NCI-H345 (cell line): Measurements from ENCODE around the gene RBM44.
"Not testable (repeated sequence)": the region's sequence is repeated elsewhere in the genome, so short reads cannot be mapped to it uniquely, and the experiment has no call there.

Experiments used
- DNase-seq: peaks from one replicate; lab custom pipeline; 2025; lab: John Stamatoyannopoulos, UW

RBM44 gene

DNA sequence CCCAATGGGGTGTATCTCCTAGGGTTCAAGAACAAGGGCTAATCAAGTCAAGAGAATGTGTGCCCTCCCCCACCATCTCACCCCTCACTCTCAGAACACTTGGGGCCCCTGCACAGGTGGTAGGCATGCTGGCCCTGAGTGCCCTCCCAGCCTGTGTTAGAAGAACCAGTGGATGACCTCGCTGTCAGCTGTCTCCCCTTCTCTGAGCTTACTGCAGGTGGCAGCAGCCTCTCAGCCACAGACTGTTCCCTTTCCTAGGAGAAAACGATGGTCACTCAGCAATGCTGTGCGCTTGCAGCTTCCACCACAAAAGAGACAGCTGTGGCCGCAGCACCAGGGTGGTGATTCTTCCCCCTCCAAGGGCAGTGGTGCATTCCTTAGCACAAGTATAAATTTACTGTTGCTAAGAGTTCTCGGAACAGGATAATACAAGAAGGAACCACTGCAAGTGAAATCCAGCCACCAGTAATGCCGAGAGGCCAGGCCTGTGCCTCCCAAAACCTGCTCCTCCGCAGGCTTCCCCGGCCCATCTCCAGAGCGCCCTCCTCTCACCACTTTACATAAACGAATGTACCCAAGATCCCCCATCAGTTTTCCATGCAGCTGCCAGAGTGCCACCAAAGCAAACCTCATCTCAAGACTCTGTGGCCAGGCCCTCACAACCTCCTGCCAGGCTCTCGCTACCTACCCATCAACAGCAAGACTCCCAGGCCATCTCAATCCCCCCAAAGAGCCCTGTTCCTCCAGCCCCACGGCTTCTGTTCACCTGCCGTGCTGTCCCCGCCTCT is 59.9 kb downstream of the RBM44 start:
- DNase-seq, result peak; percentile 58

DNA sequence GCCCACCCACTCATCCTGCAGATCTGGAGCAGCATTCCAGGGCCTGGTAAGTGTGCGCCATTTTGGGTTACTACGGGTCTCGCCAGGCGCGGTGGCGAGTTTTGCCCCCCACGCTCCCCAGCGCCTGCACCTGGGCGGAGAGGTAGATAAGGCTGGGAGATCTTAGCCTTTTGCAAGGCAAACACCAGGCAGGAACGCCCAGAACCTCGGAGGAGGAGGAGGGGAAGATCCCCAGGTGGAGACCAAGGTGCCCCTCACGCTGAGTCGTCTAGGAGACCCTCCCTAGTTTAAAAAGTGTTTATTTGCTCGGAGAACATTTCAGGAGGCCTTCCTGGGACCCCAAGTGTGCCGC is 60.5 kb downstream of the RBM44 start:
- DNase-seq, result no peak

DNA sequence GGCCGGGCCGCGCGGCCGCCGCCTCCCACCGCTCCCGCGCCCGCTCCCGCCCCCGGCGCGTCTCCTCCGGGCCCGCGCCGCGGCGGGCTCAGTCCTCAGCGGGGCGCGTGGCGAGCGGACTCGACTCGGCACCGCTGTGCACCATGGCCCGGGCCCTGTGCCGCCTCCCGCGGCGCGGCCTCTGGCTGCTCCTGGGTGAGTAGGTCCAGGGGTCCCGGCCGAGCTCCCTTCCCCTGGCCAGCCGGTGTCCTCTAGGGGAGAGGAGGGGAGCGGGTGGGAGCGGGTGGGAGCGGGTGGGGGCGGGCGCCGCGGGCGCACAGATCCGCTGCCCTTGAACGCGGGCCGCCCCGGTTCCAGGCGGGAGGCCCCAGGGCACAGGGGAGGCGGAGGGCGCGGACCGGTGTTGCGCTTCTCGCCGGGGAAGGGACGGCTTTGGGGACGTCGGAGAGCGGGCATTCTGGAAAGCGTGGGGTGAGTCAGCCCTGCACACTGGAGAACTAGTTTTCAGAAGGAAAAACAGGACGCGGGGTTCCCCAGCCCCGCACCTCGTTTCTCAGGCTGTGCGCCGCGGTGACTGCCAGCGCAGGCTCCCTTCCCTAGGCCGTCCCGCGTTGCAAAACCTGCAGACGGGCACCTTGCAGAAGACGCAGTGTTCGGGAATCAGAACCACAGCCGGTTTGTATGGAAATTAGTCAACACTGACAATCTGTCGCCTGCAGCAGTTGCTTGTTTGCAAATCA is 61.1 kb downstream of the RBM44 start, which contains the start of gene RAMP1:
TSS of gene RAMP1 (plus strand) at position 91 of the 740 bp plus-strand sequence. CDS start at position 144, 53 bp downstream.
- DNase-seq, result no peak

DNA sequence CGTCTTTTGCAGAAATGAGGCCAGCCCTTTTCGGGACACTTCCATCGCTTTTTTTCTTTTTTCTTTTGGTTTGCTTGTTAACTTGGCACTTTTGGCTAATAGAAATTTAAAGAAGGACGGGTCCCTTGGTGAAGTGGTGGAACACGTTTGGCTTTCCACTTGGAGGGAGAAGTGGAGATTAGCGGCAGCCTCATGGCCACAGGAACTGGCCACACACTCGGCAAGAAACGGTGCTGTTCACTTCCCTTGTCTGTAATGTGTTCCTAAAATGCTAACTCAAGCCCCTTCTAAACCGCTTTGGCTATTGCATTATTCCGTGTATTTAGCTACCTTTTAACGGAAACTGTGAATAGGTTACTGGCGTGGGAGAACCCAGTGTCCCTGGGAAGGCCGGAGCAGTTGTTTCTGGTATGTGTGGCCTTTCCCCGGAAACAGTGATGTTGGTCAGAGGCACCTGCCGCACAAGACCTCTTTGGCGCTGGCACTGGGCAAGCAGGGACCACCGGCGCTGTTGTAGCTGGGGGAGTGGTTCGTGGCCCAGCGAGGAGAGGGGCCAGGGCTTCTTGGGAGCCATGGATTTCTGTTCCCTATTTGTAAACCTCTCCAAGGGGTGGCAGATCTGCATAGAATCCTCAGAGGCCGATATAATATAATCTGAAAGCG is 61.8 kb downstream of the RBM44 start:
- DNase-seq, result no peak

DNA sequence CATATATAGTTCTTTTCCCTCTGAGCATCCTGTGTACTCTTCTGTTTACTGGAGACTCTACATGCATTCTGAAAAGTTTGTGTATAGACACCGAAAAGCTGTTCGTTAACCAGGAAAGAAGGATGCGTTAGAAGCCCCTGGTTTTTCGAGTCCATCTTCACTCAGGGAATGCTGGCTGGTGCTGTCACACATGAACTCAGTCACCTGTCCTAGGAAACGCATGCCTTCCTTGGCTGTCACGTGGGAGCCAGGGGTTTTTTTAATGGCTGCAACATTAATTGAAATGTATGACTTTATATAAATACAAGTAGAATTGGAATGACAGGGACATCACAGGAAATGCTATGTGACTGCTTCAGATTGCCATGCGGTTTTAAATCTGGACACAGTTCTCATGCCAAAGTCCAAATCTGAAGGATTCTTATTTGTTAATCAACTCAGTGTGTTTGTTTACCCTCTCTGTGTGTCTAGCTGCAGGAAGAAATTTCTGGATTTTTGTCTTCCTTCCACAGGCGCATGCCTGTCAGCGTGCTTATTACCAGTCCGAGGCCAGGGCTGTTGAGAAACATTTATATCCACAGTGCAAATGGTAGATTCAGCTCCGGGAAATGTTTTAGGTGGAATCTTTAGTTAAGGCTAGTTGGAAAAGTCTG is 63.4 kb downstream of the RBM44 start:
- DNase-seq, result no peak

- no peak for DNase-seq
These were observed 63.9 kb downstream of the RBM44 start for GRCh38 chr2:237862528-237862895.

DNA sequence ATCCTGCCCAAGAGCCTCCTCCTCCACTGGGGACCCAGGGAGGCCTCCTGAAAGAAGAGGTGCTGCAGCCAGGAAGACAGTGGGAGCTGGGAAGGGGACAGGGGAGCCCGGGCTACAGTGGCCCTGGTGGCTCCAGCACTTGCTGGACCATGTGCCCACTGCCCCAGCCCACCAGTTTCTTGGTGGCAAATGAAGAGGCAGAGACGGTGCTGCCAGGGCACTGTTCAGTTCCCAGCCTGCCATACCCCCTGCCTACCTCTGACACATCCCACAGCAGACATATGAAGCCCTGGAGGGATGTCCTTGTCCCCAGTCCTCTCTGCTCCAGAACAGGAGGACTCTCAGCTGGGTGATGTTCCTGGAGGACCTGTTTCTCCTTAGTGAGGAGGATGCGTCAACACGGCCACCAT is 64.5 kb downstream of the RBM44 start:
- DNase-seq, result no peak

DNA sequence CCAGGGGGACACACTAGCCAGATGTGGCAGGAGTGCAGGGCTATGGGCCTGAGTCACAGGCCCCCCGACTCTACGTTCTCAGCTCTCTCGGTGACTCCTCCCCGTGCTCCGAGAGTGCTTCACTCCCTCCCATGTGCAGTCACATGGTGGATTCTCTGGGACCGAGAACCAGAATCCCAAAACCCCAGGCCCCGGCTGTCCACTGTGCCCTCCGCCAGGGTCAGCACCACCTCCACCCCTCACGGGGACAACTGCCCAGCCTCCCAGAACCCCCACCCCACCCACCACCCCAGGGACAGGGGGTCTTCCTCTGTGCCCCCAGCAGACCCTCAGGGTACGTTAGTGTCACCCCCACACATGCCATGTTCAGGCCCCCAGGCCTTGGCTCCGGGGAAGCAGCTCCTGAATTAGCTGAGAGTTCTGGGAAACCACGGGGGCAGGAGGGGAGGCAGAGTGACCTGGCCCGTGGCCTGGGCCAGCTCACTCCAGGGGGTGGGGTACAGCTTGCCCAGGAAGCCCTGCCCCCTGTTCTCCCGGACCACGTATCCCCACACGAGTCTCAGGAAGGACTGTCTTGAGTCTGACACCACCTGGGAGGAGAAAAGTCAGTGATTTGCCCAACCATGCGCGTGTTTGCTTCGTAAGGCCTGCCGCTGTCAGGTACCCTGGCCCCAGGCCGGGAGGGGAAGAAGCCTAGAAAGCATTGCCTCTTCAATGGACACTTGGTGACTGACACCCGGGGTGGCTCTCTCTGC is 65.3 kb downstream of the RBM44 start:
- DNase-seq, result no peak

DNA sequence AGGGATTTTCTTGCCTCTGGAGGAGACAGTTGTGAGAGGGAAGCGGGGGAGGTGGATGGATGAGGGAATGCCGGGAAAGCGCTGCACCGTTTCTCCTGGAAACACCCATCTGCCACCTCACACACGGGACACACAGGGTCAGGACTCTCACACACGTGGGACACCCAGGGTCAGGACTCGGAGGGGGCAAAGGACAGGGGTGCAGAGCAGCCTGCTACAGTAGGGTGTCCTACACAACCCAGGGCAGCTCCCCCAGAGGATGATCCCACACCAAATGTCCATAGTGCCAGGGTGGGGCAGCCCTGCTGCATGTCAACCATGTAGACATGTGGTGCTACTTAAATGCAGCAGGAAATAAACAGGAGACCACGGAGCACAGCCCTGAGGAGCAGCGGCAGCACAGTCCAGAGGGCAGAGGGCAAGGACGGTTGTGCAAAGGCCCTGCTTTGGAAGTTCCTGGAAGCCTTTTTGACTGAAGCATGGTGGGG is 65.9 kb downstream of the RBM44 start:
- no peak for DNase-seq

DNA sequence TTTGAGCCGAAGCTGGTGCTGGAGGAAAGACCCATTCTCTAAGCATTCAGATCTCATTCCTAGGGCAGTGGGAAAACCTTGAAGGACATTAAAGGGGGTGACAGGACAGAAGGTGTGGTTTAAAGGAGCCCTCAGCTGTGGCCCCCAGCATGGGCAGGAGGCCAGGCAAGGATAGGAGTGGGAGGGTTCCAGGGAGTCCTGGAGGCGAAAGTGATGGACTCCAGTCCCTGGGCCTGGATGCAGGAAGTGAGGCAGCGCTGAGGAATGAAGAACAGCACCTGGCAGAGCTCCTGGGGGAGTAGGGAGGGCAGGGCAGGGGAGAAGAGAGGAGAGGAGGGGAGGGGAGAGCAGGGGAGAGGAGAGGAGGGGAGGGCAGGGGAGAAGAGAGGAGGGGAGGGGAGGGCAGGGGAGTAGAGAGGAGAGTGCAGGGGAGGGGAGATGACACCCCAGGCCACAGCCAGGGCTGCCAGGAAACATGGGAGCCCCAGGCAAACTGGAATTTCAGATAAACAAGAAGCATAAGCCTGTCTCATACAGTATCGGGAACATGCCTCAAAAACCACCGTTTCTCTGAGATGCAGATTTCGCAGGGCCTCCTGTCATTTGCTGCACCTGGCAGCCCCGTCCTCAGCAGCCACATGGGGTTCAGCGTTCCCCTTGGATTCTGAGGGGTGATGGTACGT is 66.5 kb downstream of the RBM44 start:
- DNase-seq, result no peak

DNA sequence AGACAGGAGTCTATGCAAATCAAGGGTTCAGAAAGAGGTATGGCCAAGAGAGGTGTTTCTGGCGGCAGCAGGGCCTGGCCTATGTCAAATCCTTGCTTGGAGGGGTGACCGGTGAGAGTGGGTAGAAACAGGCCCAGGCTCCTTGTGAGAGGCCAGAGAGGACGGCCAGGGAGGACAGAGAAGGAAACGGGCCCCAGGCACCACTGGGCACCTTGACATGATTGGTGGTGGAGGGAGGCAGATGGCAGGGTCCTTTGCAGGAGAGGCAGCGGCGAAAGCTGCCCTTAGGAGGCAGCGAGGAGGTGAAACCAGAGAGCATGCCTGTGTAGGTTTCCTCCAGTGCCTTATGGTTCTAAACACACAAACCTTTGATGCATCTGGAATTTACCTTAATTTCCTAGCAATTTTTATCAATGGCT is 67.1 kb downstream of the RBM44 start:
- DNase-seq, result no peak

GRCh38 chr2:237866101-237866621 is 67.6 kb downstream of the RBM44 start:
- DNase-seq, result no peak

DNA sequence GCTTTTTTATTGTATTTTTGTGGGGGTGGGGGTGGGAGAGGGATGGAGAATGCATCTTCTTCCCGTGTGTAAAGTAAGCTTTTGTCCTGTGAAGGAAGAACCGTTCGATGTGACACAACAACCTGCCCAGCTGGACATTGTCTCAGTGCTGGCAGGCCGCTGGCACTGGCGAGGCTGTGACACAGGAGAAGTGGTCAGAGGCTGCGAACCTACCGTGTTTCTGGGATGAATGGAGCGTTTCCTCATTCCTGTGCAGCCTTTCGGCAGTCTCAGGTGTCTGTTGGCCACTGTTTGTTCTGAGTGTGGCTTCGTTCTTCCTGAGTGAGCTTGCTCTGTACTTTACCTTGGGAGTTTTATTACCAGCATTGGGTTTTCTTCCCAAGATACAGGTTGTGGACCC is 68.9 kb downstream of the RBM44 start:
- DNase-seq, result no peak

DNA sequence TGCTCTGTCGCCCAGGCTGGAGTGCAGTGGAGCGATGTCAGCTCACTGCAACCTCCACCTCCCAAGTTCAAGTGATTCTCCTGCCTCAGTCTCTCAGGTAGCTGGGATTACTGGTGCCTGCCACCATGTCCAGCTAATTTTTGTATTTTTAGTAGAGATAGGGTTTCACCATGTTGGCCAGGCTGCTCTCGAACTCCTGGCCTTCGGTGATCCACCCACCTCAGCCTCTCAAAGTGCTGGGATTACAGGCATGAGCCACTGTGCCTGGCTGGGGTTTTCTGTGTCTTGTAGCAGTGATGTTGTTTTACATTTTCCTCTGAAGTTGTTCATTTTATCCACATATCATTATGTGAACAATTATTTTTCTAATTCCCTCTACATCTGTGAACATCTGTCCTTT is 69.5 kb downstream of the RBM44 start:
- DNase-seq, result not testable (repeated sequence)

GRCh38 chr2:237868631-237869342 is 70.2 kb downstream of the RBM44 start:
- no peak for DNase-seq

DNA sequence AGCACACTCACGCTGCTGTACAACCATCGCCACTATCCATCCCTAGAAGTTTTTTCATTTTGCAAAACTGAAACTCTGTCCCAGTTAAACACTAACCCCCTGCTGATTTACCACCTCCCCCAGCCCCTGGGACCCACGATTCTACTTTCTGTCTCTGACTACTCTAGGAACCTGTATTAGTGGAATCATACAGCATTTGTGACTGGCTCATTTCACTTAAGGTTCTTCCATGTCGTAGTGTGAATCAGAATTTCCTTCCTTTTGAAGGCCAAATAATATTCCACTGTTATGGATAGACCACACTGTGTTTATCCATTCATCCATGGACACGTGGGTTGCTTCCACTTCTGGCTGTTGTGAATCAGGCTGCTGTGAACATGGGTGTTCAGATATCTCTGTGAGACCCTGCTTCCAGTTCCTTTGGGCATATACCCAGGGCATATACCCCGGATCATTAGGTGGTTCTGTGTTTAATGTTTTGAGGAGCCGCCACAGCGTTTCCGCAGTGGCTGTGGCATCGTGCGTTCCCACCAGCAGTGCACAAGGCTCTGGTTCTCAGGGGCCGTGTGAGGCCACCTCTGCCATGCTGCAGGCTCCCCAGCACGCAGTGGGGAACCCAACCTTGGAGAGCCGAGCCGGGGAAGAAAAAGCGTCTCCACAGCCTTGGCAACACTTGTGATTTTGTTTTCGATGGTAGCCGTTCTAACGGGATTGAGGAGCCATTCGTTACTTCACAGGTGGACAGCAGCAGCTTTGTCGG is 70.9 kb downstream of the RBM44 start:
- no peak for DNase-seq

DNA sequence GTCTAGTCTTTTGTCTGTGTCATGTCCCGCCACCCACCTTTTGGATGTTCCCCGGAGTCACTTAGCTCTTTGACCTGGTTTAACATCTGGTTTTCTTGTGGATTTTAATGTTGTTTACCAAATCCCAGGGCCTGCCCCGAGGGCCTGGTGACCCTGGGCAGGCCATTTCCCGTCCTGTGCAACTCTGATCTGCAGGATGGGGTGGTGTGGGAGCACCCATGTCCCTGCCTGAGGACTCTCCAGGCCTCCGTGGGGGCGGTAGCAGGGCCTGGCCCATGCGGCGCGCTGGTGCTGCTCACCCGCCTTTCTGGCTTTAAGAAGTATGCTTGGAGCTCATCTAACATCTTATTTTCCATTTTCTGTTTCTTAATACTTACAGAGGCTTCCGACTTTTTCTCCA is 71.5 kb downstream of the RBM44 start:
- DNase-seq, result no peak

DNA sequence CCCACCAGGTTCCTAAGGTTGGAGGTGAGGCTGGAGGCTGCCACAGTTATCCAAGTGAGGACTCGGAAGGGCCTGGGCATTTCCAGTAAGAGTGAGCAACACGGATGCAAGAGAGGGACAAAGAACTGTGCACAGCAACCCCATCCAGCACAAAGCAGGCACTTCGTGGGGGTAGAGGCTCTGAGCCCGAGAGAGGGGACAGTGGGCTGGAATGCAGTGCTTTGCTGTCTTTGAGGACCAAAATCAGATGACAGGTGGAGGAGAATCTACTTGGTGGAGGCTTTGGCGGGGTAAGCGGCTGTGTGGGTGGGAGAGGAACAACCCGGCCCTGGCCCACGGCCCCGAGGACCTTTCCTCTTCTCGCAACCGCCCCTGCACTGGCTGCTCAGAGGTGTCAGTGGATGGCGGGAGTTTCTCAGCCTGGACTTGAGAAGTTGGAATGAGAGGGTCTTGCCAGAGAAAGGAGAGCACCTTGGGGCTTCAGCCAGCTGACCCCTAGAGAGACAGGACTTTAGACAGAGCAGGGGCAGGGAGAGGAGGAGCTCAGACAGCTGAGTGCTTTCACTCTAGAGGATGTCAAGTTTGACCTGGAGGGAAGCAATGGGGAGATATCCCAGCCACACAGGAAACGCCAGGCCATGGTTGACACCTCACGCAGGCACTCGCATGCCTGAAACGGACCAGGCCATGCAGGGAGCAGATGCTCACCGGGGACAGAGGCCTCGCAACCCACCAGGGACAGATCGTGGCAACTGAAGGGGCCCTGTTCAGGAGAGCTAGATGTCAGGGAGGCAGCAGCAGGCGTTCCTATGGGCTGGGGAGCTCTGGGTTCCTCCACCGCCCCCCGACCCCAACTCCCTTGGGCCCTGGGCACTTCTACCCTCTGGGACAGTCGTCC is 72.4 kb downstream of the RBM44 start:
- DNase-seq, result no peak
